Colonic mucosa (tissue), 4 donors: Measurements from ENCODE around the gene DEFB129. TPM values are rescaled to one million over a fixed set of nuclear protein-coding genes. Genes with fewer than 3 reads are reported as not detected.
"Not testable (repeated sequence)": the region's sequence is repeated elsewhere in the genome, so short reads cannot be mapped to it uniquely, and the experiment has no call there.

Experiments
- DNase-seq: peaks from one replicate; pipeline ENCODE4 v3.0.0-alpha.2; 2020
- H3K27ac ChIP-seq: fragments of 200-600 bp; one replicate; pipeline ENCODE4 v1.8.0; 2021
- H3K27me3 ChIP-seq: fragments of 200-600 bp; one replicate; pipeline ENCODE4 v1.8.0; 2021
- H3K36me3 ChIP-seq: fragments of 200-600 bp; one replicate; pipeline ENCODE4 v1.8.0; 2021
- H3K4me1 ChIP-seq: fragments of 200-600 bp; one replicate; pipeline ENCODE4 v1.8.0; 2021; ENCODE audit warnings: mild to moderate bottlenecking
- H3K4me3 ChIP-seq: fragments of 200-600 bp; one replicate; pipeline ENCODE4 v1.8.0; 2021
- H3K9ac ChIP-seq, 2 donors: one replicate each; pipeline ENCODE4 v1.7.0; 2013; ENCODE audit warnings: control low read depth in 2 of 2, low read depth in 2 of 2, low read length in 2 of 2
- H3K9me3 ChIP-seq: fragments of 200-600 bp; one replicate; pipeline ENCODE4 v1.8.0; 2021
- intact Hi-C: fragments of 100-400 bp; cut with DNase I; formaldehyde crosslinking; loops from one replicate; pipeline ENCODE4 v1.14.1; 2022
- total RNA-seq, 2 donors: library from RNA; stranded (reverse); fragmentation: NEBNext Ultra II Directional in 1 of 2; extraction: Animal tissue kit (Norgen Biotek cat#: 25700) in 1 of 2; gene quantifications; one replicate each; pipeline ENCODE4 v1.2.1, GENCODE V29; 2021
- TF ChIP-seq, protein P1 (sequence below): fragments of 200-600 bp; IDR thresholded peaks from one replicate; pipeline ENCODE4 v1.8.0; 2022; ENCODE audit warnings: antibody characterized with exemption, mild to moderate bottlenecking
- donor health status: healthy.
- donor health status: DM: no; HTN: no; CAD: no.
- donor health status: DM: no; HTN: no; CAD: no.

The DEFB129 gene
- total RNA-seq, 2 donors from 2014 or later, result not detected

DNA sequence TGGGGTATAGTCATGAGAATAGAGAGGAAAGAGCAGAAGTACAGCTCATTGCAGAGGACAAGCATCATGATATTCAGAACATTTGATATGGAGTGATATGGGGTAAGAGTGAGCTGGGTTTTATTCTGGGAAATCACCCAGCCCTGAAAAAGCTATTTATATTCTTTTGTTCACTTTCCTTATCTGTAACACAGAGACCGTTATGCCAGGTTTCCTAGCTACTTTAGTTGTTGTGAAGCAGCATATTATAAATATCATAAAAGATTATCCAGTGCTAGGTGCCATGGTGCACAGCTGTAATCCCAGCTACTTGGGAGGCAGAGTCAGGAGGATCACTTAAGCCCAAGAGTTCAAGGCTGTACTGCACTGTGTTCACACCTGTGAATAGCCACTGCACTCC lies 9.8 kb upstream of the DEFB129 start:
- Histone ChIP-seq H3K9ac (no peak overlapping the region), H3K9me3 (no peaks in the 10 kb centered on the region), H3K4me3 (no peak overlapping the region), H3K36me3 (no peaks in the 10 kb centered on the region), H3K4me1 (no peaks in the 10 kb centered on the region), H3K27me3 (no peaks in the 10 kb centered on the region), H3K27ac (no peak overlapping the region)
- DNase-seq, result no peak
- intact Hi-C loops, result loop anchor here (10.0 kb wide), 1 partner anchor 58 kb away; no protein-coding TSS in a partner anchor
- TF ChIP-seq, protein P1, sequence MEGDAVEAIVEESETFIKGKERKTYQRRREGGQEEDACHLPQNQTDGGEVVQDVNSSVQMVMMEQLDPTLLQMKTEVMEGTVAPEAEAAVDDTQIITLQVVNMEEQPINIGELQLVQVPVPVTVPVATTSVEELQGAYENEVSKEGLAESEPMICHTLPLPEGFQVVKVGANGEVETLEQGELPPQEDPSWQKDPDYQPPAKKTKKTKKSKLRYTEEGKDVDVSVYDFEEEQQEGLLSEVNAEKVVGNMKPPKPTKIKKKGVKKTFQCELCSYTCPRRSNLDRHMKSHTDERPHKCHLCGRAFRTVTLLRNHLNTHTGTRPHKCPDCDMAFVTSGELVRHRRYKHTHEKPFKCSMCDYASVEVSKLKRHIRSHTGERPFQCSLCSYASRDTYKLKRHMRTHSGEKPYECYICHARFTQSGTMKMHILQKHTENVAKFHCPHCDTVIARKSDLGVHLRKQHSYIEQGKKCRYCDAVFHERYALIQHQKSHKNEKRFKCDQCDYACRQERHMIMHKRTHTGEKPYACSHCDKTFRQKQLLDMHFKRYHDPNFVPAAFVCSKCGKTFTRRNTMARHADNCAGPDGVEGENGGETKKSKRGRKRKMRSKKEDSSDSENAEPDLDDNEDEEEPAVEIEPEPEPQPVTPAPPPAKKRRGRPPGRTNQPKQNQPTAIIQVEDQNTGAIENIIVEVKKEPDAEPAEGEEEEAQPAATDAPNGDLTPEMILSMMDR, result no peak

- Histone ChIP-seq H3K36me3 (no peaks in the 10 kb centered on the region), H3K4me1 (no peaks in the 10 kb centered on the region), H3K9ac (no peak overlapping the region), H3K4me3 (no peak overlapping the region), H3K27me3 (no peaks in the 10 kb centered on the region), H3K9me3 (no peaks in the 10 kb centered on the region), H3K27ac (no peak overlapping the region)
- intact Hi-C loops, result loop anchor here (10.0 kb wide), 1 partner anchor 55 kb away; no protein-coding TSS in a partner anchor
- DNase-seq, result no peak
- TF ChIP-seq, protein P1, result no peak
Measured at GRCh38 chr20:219290-220115, 7.6 kb upstream of the DEFB129 start.

DNA sequence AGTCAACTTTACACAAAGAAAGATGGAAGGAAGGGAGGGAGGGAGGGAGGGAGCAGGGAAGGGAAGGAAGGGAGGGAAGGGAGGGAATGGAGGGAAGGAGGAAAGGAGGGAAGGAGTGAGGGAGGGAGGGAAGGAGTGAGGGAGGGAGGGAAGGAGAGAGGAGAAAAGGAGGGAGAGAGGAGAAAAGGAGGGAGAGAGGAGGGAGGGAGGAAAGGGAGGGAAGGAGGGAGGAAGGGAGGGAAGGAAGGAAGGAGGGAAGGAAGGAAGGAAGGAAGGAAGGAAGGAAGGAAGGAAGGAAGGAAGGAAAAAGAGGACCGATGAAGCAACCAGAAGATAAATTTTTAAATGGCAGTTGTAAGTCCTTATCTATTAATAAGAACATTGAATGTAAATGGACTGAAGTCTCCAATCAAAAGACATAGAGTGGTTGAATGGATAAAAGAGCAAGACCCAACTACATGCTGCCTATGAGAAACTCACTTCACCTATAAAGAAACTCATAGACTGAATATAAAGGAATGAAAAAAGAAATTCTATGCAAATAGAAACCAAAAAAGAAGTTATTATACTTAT lies 5.7 kb upstream of the DEFB129 start:
- intact Hi-C loops, result no loop called here
- no peak overlapping the region for H3K27ac ChIP-seq
- H3K9me3 ChIP-seq, result no peaks in the 10 kb centered on the region
- H3K9ac ChIP-seq, result no peak overlapping the region
- no peak overlapping the region for H3K4me3 ChIP-seq
- no peaks in the 10 kb centered on the region for H3K4me1 ChIP-seq
- DNase-seq, result no peak
- TF ChIP-seq, protein P1, result no peak
- no peaks in the 10 kb centered on the region for H3K36me3 ChIP-seq
- no peaks in the 10 kb centered on the region for H3K27me3 ChIP-seq

- DNase-seq, intact Hi-C loops, H3K27me3 ChIP-seq, H3K9me3 ChIP-seq, H3K4me1 ChIP-seq, H3K36me3 ChIP-seq, H3K4me3 ChIP-seq, H3K27ac ChIP-seq, H3K9ac ChIP-seq: not testable (repeated sequence)
Measured at GRCh38 chr20:225879-226278, 1.2 kb upstream of the DEFB129 start.

- Histone ChIP-seq H3K4me3 (no peak overlapping the region), H3K27ac (no peak overlapping the region), H3K9me3 (no peaks in the 10 kb centered on the region), H3K36me3 (no peaks in the 10 kb centered on the region), H3K9ac (no peak overlapping the region), H3K27me3 (no peaks in the 10 kb centered on the region), H3K4me1 (no peaks in the 10 kb centered on the region)
- intact Hi-C loops, result no loop called here
- TF ChIP-seq, protein P1, result no peak
- no peak for DNase-seq
Measured at GRCh38 chr20:227439-228105, 514 bp downstream of the DEFB129 start.
